HG02943 (cell line): ENCODE results near the gene DRD1.

Experiments used
- ATAC-seq: cut with Tn5 transposase; IDR thresholded peaks from one replicate; pipeline ENCODE4 v1.9.1; 2021; ENCODE audit warnings: mild to moderate bottlenecking, low read depth, moderate library complexity; ENCODE audit not compliant: unreplicated experiment

Gene DRD1

DNA sequence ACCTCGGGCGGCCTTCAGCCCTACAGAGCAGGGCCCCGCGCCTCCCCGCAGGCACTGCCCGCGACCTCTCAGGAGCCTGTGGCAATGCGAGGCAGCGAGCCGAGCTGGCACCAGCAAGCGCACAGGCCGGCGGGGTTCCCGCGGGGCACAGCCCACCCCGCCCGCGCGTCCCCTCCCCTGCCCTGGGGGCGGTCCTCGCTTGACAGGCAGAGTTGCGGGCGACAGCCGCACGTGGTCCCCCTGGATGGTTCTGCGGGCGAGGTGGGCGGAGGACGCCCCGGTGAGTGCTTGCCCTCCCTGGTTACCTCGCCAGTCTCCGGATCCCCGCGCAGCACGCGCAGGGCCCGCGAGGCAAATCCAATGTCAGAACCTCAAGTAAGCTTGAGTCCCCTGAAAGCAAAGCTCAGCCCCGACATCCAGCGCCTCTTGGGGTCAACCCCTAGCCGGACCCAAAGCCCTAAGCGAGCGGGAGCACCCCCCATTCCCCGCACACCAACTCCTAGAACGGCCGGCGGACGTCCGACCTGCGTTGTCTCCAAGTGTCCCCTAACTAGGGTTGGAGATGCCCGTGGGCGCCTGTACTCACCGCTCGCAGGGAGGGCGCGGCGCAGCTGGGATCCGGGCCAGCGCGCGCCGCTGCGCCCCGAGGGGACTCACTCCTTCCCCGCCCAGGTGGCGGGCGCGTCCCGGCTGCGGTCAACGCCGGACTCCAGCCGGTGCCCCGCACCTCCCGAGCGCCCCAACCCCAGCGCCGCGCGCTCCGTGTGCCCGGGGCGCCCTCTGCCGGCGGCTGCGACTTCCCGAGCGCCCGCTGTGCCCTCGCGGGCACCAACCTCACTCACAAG, at the start of gene DRD1:
Gene DRD1, minus strand, starts transcription at position 123 of the 845 bp plus-strand sequence. CDS start 1,083 bp downstream, outside the sequence.
- ATAC-seq = no peak

DNA sequence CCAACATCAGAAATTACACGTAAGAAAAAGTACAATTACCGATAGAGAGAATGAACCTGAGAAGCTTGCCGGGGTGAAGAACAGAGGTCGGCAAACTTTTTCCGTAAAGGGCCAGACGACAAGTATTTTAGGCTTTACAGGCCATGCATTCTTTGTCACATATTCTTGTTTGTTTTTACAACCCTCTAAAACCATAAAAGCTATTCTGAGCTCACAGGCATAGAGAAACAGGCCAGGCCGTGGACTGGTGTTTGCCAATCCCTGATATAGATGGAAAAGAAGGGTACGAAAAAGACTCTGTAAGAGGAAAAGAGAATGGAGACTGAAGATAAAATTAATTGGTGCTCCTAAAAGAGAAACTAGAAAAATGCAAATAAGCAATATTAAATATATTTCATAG, 49.7 kb upstream of the DRD1 start:
- ATAC-seq = no peak

DNA sequence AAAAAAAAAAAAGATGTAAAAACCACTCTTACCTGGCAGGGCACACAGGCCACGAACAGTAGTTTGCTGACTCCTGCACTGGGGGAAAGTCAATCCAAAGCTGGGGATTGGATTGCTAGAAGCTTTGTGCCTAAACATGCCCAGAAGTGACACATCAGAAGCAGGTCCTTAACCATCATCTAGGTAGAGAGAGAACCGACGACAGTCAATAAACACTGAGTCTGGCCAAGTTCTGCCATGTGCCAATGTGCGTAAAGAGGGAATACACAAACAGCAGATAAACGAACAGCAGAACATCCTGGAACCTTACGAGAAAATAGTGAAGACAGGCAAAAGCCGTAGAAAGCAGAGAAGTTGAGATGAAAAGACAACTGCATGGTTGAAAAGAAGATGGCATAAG, 49.3 kb upstream of the DRD1 start:
- no peak for ATAC-seq

DNA sequence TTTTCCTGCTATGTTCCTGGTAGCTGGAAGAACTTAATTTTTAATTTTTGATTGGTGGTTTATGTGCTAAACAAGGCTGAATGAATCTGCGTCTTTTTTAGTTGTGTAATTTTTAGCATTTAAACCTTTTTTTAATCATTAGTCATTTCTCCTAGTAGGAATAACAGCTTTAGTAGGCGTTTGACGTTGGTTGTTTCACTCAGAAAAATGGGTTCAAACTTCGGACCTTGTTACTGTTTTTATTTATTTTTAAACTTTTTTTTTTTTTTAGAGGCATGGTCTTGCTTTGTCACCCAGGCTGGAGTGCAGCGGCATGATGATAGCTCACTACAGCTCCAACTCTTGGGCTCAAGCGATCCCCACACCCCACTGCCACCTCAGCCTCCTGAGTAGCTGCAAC, 47.2 kb upstream of the DRD1 start:
- no peak for ATAC-seq

DNA sequence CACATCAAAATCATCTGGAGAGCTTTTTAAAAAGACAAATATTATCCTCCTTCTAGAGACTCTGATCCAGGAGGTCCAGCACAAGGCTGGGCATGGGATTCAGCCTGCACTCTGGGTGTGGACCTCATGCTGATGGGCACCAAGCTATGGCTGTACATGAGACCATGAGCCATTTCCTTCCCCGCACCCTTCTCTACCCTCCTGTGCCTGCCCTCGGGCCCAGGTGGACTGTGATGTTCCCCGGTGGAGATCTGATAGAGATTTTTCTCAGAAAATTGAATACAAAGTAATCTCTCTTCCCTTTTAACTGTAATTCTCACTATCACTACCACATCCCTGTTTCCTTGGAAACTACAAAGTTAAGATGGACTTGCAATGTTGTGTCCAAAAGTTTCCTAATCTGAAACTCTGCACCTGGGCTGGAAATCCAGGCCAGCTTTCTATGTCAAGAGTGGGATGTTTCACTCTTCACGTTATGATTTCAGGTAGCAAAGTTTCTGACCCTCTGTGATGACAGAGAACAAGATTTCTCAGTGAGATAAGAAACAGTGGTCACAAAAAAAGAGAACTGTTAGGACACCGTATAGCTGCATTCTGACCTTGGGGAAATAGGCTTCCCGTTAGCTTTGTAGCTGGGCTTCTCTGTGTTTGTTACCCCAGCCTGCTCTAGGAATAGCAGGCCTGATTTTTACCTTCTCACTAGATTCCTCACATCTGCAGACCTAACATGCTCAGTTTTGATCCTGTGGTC, 45.9 kb upstream of the DRD1 start:
- no peak for ATAC-seq

DNA sequence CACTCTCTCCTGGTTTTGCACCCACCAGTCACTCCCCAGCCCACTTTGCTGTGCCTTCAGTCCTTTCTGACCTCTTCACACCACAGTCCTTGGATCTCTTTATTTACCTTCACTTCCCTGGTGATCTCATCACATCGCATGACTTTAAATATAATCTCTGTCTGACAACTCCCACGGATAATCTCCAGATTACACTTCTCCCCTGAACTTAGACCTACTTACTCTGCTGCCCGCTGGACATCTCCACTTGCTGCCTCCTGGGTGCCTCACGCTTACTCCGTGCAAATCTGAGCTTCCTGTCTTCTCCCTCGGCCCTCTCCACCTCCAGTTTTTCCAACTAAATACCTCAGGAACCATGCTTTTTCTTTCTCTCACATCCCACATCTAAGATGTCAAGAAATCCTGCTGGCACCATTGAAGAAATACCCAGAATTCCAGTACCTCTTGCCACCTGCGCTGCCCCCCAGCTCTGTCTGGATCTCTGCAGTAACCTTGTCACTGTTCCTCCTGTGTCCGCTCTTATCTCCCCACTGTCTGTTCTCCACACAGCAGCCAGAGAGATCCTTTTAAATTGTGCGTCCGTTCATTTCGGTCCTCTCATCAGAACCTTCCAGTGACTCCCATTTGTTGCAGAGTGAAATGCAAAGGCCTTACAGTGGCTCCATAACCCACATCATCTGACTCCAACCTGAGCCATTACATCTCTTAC, 43.7 kb upstream of the DRD1 start:
- ATAC-seq = no peak

DNA sequence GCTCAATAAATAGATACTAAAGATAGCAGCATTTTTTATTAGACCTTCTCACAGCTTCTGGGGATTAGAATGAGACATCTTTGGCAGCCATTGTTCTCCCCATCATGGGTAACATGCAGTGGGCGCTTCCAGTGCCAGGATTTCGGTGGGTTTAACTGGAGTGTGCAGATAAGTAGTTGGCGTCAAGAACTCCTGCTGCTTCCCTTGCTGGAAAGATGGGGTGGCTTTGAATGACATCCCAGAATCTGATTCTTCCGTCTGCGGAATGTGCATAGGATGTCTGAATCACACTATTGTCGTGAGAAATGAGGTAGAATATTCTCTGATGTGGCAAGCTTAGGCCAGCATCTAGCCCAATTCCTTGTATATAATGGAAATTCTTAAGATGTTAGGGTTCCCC, 41.6 kb upstream of the DRD1 start:
- no peak for ATAC-seq

DNA sequence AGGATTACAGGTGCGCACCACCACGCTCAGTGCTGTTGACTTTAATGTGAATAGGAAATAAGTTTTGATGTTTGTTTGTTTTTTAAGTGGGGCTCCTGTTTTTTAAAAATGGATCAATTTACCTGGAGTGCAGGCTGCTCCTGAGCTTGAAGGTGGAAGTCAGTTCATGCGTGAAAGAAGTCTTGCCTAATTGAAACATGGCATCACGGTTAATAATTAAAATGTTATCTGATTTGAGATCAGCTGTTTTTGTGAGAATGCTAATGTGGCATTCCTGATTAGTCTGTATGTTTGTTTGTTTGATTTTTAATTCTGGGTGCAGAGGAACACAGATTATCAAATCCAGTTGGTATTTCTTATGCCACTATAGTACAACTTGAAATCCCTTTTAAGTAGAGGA, 40.8 kb upstream of the DRD1 start:
- ATAC-seq = no peak

DNA sequence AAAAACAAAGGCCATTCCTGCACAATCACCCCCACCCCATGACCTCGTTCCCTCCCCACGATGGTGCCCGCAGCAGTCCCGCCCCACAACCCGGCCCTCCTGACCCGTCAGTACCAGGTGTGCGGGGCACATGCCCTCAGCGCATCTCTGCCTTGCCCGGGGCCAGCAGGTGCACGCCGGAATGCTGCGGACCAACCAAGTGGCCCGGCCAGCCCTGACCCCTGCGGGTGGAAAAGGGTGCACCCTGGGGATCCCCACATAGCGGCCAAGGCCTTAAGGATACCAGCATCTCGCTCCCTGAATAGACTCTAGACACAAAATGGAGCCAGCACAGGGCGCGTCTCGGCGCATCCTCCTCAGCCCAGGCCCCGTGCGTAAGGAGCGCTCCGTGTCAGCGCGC, 40.3 kb upstream of the DRD1 start:
- no peak for ATAC-seq

DNA sequence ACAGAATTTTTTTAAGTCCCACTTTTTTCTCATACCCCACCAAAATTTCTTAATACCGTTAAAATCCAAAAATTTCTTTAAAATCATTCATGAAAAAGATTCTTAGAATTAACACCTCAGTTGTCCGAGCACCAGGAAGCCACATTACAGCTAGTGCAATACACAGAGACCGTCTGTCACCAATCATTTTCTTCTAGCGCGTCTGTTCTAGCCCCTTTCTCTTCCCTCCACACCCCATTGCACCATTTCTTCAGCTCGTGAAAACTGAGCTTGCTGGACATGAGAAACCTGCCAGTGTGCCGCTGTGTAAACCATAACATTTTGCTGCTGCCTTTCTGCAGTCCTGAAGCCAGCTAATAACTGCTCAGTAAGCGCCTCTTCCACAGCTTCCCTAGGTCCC, 39.4 kb upstream of the DRD1 start:
- no peak for ATAC-seq

DNA sequence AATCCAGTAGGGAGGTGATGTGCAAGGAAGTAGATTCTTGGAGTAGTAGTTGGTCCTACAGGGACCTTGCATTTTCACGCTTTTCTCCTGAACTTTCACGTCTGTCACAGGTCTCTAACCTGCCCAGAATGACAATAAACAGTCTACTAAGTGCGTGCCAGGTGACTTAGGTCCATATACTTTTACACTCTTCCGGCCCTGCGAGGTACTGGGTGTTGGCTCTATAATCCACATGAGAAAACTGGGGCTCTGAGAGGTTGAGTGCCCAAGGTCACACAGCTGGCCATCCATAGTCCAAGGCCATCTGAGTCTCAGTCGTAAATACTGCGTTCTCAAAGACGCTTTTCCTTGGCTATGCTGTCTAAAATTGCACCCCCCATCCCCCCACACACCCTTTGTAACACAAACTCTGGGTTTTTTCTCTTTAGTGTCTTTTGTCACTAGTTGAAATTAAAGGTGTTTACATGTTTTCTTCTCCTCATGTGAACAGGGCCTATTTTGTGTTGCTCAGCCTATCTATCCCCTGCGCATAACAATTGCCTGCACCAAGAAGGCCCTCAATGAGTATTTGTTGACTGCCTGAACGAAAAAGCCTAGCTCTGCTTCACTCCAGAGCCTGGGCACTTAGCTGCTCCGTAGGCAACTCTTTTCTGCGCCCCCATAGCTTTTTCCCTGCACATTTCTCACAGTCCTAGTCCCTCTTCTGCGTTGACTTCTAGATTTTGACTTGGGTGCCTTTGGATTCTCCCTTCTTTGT, 35.3 kb upstream of the DRD1 start:
- peak; percentile 21 for ATAC-seq

DNA sequence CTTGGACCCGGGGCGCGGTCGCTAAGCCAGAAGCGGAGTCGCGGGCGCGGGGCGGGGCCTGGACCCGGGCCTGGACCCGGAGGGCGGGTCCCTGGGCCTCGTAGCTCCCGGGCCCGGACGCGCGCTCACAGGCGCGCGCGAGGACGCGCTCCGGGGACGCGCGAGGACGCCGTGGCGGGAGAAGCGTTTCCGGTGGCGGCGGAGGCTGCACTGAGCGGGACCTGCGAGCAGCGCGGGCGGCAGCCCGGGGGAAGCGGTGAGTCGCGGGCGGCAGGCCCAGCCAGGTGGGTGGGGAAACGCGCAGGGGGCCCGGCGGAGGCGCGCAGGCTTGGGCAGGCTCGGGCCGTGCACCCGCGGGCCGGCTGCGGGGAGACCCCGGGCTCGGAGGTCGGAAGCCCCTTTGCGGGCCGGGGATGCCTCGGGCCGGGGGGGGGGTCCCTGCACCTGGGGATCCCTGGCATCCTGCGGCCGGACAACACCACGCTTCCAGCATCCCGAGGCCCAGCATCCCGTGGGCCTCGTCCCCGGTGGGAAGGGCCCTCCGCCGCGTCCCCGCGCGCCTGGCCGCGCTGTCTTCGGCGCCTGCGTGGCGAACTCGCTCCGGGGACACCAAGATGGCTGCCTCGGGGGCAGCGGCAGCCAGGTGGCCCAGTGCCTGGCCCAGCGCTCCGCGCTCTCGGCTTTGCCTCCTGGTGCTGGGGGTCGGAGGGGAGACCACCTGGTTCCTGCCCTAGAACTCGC, 34.6 kb upstream of the DRD1 start, which contains the start of gene SFXN1:
Gene SFXN1, plus strand, starts transcription at position 177 of the 741 bp plus-strand sequence. CDS start 13,544 bp downstream, outside the sequence.
- ATAC-seq = peak; percentile 69

DNA sequence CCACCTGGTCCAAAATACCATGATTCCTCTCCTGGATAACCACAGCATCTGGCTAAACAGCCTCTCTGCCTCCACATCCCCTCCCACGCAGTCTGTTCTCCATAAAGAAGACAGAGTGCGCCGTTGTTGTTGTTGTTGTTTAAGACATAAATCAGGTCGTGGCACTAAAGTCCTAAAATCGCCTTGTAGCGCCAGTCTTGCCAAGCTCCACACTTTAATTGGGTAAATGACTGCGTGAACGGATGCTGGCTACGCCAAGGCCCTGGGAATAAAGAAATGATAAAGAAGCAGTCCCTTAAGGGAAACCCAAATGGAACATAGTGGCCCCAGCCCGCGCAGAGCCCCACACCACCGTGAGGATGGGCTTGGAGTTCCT, 34.0 kb upstream of the DRD1 start:
- ATAC-seq = no peak

DNA sequence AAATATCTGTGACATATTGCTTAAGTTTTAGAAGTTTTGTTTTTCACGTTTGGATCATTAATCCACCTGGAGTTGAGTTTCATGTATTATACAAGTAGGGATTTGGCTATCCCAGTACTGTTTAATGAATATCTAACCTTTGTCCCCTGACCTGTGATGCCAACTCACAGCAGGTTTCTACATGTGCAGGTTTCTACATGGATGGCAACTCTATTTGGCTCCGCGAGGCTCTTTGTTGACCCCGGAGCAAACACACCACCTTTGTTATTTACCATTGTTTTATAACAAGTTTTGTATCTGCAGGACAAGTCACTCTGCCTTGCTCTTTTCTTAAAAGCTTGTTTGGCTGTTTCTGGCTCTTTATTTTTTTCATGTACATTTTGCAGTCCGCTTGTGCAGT, 33.5 kb upstream of the DRD1 start:
- no peak for ATAC-seq

DNA sequence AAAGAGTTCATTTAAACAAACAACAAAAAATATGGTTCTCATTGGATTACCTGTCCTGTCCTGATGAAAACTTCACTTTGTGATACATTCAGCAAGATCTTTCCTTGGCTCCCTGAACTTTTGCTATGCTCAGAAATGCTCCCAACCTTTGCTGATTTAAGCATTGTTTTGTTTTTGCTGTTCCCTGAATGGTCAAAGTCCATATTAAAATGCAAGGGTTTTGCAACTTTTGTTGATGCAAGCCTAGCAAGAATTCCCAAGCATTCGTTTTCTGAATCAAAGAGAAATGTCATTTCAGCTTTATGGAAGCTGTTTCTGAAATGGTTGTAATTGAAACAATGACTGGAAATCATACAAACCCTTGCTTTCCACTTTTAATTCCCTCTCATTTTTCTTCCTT, 31.3 kb upstream of the DRD1 start:
- ATAC-seq = no peak

DNA sequence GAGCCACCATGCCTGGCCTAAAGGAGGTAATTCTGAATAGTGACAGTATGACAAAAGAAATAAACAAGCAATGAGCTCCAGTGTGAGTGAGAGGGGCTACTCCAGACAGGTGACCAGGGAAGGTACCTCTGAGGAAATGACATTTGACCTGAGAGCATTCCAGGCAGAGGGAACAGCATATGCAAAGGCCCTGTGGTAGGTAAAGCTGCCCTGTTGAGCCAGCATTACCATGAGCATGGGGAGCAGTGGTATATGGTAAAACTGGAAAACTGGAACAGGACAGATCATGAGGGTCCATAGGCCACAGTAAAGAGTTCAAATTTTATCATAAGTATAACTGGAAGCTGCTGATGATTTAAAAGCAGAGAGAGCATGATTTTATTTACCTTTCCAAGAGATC, 28.4 kb upstream of the DRD1 start:
- ATAC-seq = no peak

DNA sequence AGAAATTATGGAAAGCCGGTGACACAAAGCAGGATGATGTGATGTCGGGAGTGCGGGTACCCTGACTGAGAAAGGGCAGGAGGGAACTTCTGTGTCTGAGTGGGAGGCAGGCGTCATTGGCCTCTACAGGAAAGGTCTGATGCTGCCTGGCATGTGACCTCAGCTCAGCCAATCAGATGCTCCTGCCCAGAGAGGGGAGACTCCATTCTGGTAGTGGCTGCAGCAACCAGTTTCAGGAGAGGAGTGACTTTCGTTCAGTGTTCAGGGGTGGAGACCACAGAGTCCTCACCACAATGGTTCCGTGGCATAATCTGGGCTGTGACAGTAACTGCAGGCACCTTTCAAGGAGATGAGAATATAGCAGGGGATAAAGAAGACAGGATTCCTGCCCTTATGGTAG, 27.6 kb upstream of the DRD1 start:
- no peak for ATAC-seq

DNA sequence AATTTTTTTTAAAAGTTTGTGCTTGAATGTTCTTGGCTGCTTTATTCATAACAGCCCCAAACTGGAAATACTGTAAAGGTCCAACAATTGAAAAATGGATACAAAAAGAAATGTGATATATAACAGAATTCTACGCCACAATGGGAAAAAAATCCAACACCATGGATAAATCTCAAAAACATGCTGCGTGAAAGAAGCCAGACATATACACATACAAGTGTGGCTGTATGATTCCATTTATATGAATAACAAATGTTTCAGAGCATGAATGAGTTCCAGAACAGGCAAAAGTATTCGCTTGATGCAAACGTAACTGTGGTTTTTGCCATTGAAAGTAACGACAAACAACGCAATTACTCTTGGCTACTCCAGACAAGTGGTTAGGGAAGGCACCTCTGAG, 27.2 kb upstream of the DRD1 start:
- ATAC-seq = no peak

DNA sequence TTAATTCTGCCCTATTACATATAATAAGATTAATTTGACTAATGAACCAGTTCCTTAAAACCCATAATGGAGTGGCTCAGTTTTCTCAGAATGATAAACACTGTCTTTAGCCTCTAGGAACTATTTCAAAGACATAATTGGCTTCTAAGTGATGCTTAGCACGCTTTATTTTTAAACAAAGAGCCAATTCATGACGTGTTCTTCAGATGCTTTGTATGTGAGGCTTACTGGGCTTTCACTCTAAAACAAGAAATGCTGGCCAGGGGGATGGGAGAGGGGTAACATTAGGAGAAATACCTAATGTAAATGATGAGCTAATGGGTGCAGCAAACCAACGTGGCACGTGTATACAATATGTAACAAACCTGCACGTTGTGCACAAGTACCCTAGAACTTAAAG, 26.8 kb upstream of the DRD1 start:
- no peak for ATAC-seq

DNA sequence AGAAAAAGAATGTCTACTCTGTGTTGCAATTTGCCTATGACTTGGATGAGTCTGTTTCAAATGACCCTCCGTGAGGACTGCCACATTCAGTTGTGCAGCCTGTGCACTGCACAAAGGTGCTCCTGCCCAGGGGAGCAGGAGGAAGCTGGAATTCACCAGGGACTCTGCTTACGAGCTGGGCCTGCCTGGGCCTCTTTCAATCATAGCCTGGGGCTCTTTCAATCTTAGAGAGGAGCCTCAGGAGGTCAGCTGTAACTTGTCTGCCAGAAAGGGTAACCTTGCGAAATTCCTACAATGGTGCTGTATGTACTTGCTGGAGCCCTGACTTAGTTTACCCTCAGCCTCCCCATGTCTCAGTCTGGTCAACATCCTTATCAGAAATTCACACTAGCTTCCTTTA, 25.9 kb upstream of the DRD1 start:
- ATAC-seq = no peak
